HPDE6-E6E7 (cell line): ENCODE measurements around the gene SNX32.

Experiments used
- DNase-seq: peaks from one replicate; pipeline ENCODE4 v3.0.0; 2011; ENCODE audit warnings: missing footprints; ENCODE audit errors: extremely low spot score

Gene SNX32

GRCh38 chr11:65833297-65834030 is at the start of gene SNX32:
Gene SNX32, plus strand, starts transcription at chr11:65833963. Its CDS starts 103 bp downstream, at chr11:65834066.
- DNase-seq: peak; percentile 86

GRCh38 chr11:65785319-65786007 is 48.3 kb upstream of the SNX32 start:
- DNase-seq: no peak

GRCh38 chr11:65786008-65786785 is 47.6 kb upstream of the SNX32 start:
- DNase-seq: no peak

GRCh38 chr11:65786786-65787636 is 46.8 kb upstream of the SNX32 start, which contains the start of gene OVOL1:
Gene OVOL1, plus strand, starts transcription at chr11:65787063. Its CDS starts 311 bp downstream, at chr11:65787374.
- peak; percentile 88 for DNase-seq

GRCh38 chr11:65787649-65788622 is 45.8 kb upstream of the SNX32 start:
- no peak for DNase-seq

GRCh38 chr11:65788821-65789220 is 44.9 kb upstream of the SNX32 start:
- DNase-seq: no peak

- DNase-seq: no peak
These were observed 44.3 kb upstream of the SNX32 start for GRCh38 chr11:65789230-65790103.

- no peak for DNase-seq
These were observed 43.5 kb upstream of the SNX32 start for GRCh38 chr11:65790104-65790901.

GRCh38 chr11:65790902-65791650 is 42.7 kb upstream of the SNX32 start:
- no peak for DNase-seq

- DNase-seq: no peak
These were observed 42.0 kb upstream of the SNX32 start for GRCh38 chr11:65791719-65792213.

- no peak for DNase-seq
These were observed 41.3 kb upstream of the SNX32 start for GRCh38 chr11:65792456-65792855.

- peak; percentile 93 for DNase-seq
These were observed 40.6 kb upstream of the SNX32 start for GRCh38 chr11:65793144-65793581.

- no peak for DNase-seq
These were observed 40.0 kb upstream of the SNX32 start for GRCh38 chr11:65793625-65794400.

GRCh38 chr11:65794570-65795510 is 38.9 kb upstream of the SNX32 start:
- DNase-seq: no peak
